B cell (primary cell): ENCODE results near the gene HLCS. TPM values are rescaled to one million over a fixed set of nuclear protein-coding genes. Genes with fewer than 3 reads are reported as not detected.

Experiments used
- ATAC-seq: fragments of 200-7000 bp; cut with Tn5 transposase; one replicate; pipeline ENCODE4 v1.10.0; 2021; ENCODE audit warnings: low read depth, mild to moderate bottlenecking, moderate number of reproducible peaks, moderate library complexity
- CTCF ChIA-PET: fragments of 350-600 bp; sonication (Branson Sonifier 250); formaldehyde crosslinking; loops from one replicate; lab custom pipeline; 2021; ENCODE audit warnings: antibody characterized with exemption, inconsistent platforms; lab: Charles Lee
- POLR2A ChIA-PET: fragments of 350-600 bp; sonication (Branson Sonifier 250); formaldehyde crosslinking; loops from one replicate; lab custom pipeline; 2021; ENCODE audit warnings: antibody characterized with exemption; lab: Charles Lee
- DNase-seq: peaks from one replicate; pipeline ENCODE4 v3.0.0; 2013
- H2AFZ ChIP-seq: 2 replicates; pipeline ENCODE4 v1.6.1; 2012; ENCODE audit warnings: mild to moderate bottlenecking, low read depth, low read length; ENCODE audit not compliant: insufficient read depth, poor library complexity, severe bottlenecking
- H3K27ac ChIP-seq, 2 donors: 1 replicate in 1 of 2; 2 replicates in 1 of 2; pipeline ENCODE4 v1.5.1; 2012 to 2013; ENCODE audit warnings: low read length in 2 of 2, mild to moderate bottlenecking in 2 of 2, moderate library complexity in 1 of 2
- H3K27me3 ChIP-seq, 4 experiments: fragments of 200-600 bp in 1 of 4; sonication (generic) in 1 of 4; replicated peaks in 1 of 4; 1 replicate in 2 of 4; 2 replicates in 2 of 4; pipeline versions ENCODE4 v1.6.1 to v1.7.0; 2013 to 2016; ENCODE audit warnings: low read length in 3 of 4, mild to moderate bottlenecking in 2 of 4, mixed read lengths in 1 of 4, moderate library complexity in 1 of 4; ENCODE audit not compliant: insufficient read depth in 4 of 4, control insufficient read depth in 3 of 4; ENCODE audit errors: control extremely low read depth in 1 of 4
- H3K36me3 ChIP-seq, 2 experiments: replicated peaks in 1 of 2; 1 replicate in 1 of 2; 2 replicates in 1 of 2; pipeline versions ENCODE4 v1.6.1 to v1.7.1; 2013; ENCODE audit warnings: low read length in 1 of 2; ENCODE audit not compliant: insufficient read depth in 2 of 2, control insufficient read depth in 1 of 2; ENCODE audit errors: control extremely low read depth in 1 of 2, extremely low read depth in 1 of 2
- H3K4me1 ChIP-seq, 2 donors: fragments of 200-600 bp in 1 of 2; sonication (generic) in 1 of 2; 1 replicate in 1 of 2; 2 replicates in 1 of 2; pipeline versions ENCODE4 v1.5.1 to v1.6.1; 2013 to 2017; ENCODE audit warnings: low read length in 2 of 2; ENCODE audit not compliant: control insufficient read depth in 2 of 2, insufficient read depth in 2 of 2
- H3K4me2 ChIP-seq: replicated peaks from 2 replicates; pipeline ENCODE3; 2012; ENCODE audit warnings: mild to moderate bottlenecking, low read depth, low read length; ENCODE audit not compliant: poor library complexity, severe bottlenecking
- H3K4me3 ChIP-seq, 5 experiments: fragments of 200-600 bp in 1 of 5; sonication (generic) in 1 of 5; 1 replicate in 3 of 5; 2 replicates in 2 of 5; pipeline versions ENCODE4 v1.5.1 to v1.7.0; 2011 to 2016; ENCODE audit warnings: low read length in 4 of 5, mild to moderate bottlenecking in 4 of 5, low read depth in 2 of 5, control low read depth in 1 of 5, moderate library complexity in 1 of 5; ENCODE audit not compliant: insufficient read depth in 1 of 5; ENCODE audit errors: control extremely low read depth in 1 of 5, extremely low read depth in 1 of 5
- H3K79me2 ChIP-seq: fragments of 200-600 bp; sonication (generic); one replicate; pipeline ENCODE4 v1.6.0; 2016; ENCODE audit warnings: low read length; ENCODE audit not compliant: control insufficient read depth, insufficient read depth
- H3K9ac ChIP-seq: fragments of 200-600 bp; sonication (generic); 2 replicates; pipeline ENCODE4 v1.6.1; 2017; ENCODE audit warnings: mild to moderate bottlenecking, low read length, moderate library complexity
- H3K9me3 ChIP-seq, 3 donors: one replicate each; pipeline versions ENCODE4 v1.6.1 to v1.7.1; 2013; ENCODE audit warnings: low read length in 2 of 3; ENCODE audit not compliant: control insufficient read depth in 2 of 3, insufficient read depth in 1 of 3; ENCODE audit errors: control extremely low read depth in 1 of 3
- H4K20me1 ChIP-seq: 2 replicates; pipeline ENCODE4 v1.6.0; 2012; ENCODE audit warnings: mild to moderate bottlenecking, low read length; ENCODE audit not compliant: insufficient read depth, control insufficient read depth, poor library complexity, severe bottlenecking
- H3K27ac Mint-ChIP-seq: one replicate; pipeline ENCODE4 v1.8.0; 2021; ENCODE audit warnings: mixed read lengths
- H3K27me3 Mint-ChIP-seq: one replicate; pipeline ENCODE4 v1.8.0; 2021; ENCODE audit warnings: mixed read lengths
- H3K4me1 Mint-ChIP-seq: one replicate; pipeline ENCODE4 v1.8.0; 2021; ENCODE audit warnings: mixed read lengths
- H3K4me3 Mint-ChIP-seq: one replicate; pipeline ENCODE4 v1.8.0; 2021; ENCODE audit warnings: mixed read lengths
- H3K9me3 Mint-ChIP-seq: one replicate; pipeline ENCODE4 v1.8.0; 2022; ENCODE audit warnings: mixed read lengths; ENCODE audit not compliant: insufficient read depth
- EZH2 ChIP-seq: IDR thresholded peaks from 2 replicates; pipeline ENCODE4 v1.6.1; 2012; ENCODE audit warnings: borderline replicate concordance, low read depth, mild to moderate bottlenecking, moderate library complexity, low read length; ENCODE audit not compliant: insufficient read depth, poor library complexity, severe bottlenecking
- WGBS: methylation state at CpG from one replicate; pipeline ENCODE4 v1.1.5; 2013; ENCODE audit warnings: missing lambda C conversion rate; ENCODE audit not compliant: insufficient coverage; 5-methylcytosine and 5-hydroxymethylcytosine counted together
- intact Hi-C: fragments of 100-400 bp; cut with micrococcal nuclease; formaldehyde crosslinking; loops from one replicate; pipeline ENCODE4 v1.10.0; 2022
- polyA plus RNA-seq: library from polyadenylated mRNA; depleted of rRNA; stranded (reverse); fragments of >200 nt; gene quantifications from 2 replicates; pipeline ENCODE4 v1.2.3, GENCODE V29; 2012
- total RNA-seq, 2 donors: library from RNA; stranded (reverse); fragments of 120-200 nt in 1 of 2; gene quantifications; 1 replicate in 1 of 2; 2 replicates in 1 of 2; pipeline versions ENCODE4 v1.2.3 to v1.2.4, GENCODE V29; 2013 to 2022
- TF ChIP-seq, protein P1 (sequence below): fragments of 200-600 bp; IDR thresholded peaks from one replicate; pipeline ENCODE4 v1.8.0; 2022; ENCODE audit warnings: antibody characterized with exemption, mild to moderate bottlenecking

The HLCS gene
- total and polyA plus RNA-seq, 2 donors (not counting 1 experiment from before 2014, with no cell fraction given) = 4.4 to 14.7 TPM

DNA sequence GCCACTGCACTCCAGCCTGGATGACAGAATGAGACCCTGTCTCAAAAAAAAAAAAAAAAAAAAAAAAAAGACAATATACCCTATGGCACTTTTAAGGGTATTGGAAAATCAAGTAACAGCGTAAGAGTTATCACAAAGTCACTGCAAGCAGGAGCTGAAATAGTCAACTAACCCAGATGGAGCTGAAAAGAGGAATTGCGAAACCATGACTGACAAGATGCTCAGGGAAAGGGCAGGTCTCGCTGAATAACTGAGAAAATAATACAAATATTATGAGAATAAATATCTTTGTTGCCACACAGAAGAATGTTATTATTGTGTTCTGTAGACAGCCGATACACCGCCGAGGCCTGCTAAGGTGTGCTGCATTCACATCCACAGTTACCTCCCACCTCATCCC lies 17.8 kb downstream of the HLCS start:
- no peaks in the 10 kb centered on the region for H3K4me1 Mint-ChIP-seq
- peaks cover 0 to 6% (median 0%) of the 10 kb centered on the region in 3 donors for H3K9me3 ChIP-seq
- no peak overlapping the region for H3K4me2 ChIP-seq
- H3K9ac ChIP-seq = no peak overlapping the region
- ChIA-PET CTCF (interaction anchor here (0.6 to 1.2 kb wide), 2 partner anchors 9 to 20 kb away, joined by 3 read pairs; no protein-coding TSS in a partner anchor), POLR2A (no interaction called here)
- WGBS = no CpG with 5 or more reads among the region's 6 CpGs
- TF ChIP-seq, protein P1, sequence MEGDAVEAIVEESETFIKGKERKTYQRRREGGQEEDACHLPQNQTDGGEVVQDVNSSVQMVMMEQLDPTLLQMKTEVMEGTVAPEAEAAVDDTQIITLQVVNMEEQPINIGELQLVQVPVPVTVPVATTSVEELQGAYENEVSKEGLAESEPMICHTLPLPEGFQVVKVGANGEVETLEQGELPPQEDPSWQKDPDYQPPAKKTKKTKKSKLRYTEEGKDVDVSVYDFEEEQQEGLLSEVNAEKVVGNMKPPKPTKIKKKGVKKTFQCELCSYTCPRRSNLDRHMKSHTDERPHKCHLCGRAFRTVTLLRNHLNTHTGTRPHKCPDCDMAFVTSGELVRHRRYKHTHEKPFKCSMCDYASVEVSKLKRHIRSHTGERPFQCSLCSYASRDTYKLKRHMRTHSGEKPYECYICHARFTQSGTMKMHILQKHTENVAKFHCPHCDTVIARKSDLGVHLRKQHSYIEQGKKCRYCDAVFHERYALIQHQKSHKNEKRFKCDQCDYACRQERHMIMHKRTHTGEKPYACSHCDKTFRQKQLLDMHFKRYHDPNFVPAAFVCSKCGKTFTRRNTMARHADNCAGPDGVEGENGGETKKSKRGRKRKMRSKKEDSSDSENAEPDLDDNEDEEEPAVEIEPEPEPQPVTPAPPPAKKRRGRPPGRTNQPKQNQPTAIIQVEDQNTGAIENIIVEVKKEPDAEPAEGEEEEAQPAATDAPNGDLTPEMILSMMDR = no peak
- no peak for TF ChIP-seq EZH2
- no peaks in the 10 kb centered on the region for H4K20me1 ChIP-seq
- no peaks in the 10 kb centered on the region for H3K4me1 ChIP-seq
- H3K27me3 ChIP-seq = no peaks in the 10 kb centered on the region
- no peak overlapping the region for H3K4me3 Mint-ChIP-seq
- intact Hi-C loops = no loop called here
- no peak overlapping the region for H3K27ac ChIP-seq
- H3K27me3 Mint-ChIP-seq = no peaks in the 10 kb centered on the region
- no peak for ATAC-seq
- H3K79me2 ChIP-seq = no peaks in the 10 kb centered on the region
- H3K27ac Mint-ChIP-seq = no peak overlapping the region
- H3K4me3 ChIP-seq = no peak overlapping the region
- no peak for DNase-seq
- H3K9me3 Mint-ChIP-seq = no peaks in the 10 kb centered on the region
- H3K36me3 ChIP-seq = peaks cover 2 to 3% of the 10 kb centered on the region in 2 experiments
- H2AFZ ChIP-seq = no peak overlapping the region

DNA sequence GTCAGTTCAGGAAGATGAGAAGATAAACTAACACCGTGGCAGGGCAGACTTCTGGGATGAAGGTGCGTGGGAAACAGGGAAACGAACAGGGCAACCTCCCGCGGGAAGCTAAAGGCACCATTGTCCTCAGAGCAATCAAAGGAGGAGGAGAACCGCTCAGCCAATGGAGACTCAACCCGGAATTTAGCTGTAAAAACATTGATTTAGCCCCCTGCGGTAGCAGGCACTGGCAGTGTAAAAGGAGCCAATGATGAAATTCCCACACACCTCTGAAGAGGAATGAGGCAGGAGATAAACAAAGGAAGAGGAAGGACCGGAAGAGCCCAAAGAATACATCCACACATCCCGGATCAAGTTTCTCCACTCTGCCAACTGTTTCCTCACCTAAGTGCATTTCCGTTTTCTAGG lies 19.5 kb downstream of the HLCS start:
- Histone ChIP-seq H2AFZ (no peak overlapping the region), H3K27me3 (no peaks in the 10 kb centered on the region), H3K27ac (no peak overlapping the region), H3K4me1 (no peaks in the 10 kb centered on the region), H4K20me1 (no peaks in the 10 kb centered on the region), H3K4me2 (no peak overlapping the region), H3K79me2 (no peaks in the 10 kb centered on the region), H3K9me3 (peaks cover 0 to 6% (median 0%) of the 10 kb centered on the region in 3 donors), H3K36me3 (peaks cover 2 to 3% of the 10 kb centered on the region in 2 experiments), H3K4me3 (no peak overlapping the region), H3K9ac (no peak overlapping the region)
- intact Hi-C loops = no loop called here
- TF ChIP-seq EZH2 = no peak
- TF ChIP-seq, protein P1 = no peak
- ChIA-PET POLR2A (no interaction called here), CTCF (interaction anchor here (1.0 to 1.2 kb wide), 2 partner anchors 20 to 42 kb away, joined by 3 read pairs; no protein-coding TSS in a partner anchor)
- 96% methylated on average over 4 of the region's 11 CpGs for WGBS
- Mint-ChIP-seq H3K9me3 (no peaks in the 10 kb centered on the region), H3K4me1 (no peaks in the 10 kb centered on the region), H3K27me3 (no peaks in the 10 kb centered on the region), H3K27ac (no peak overlapping the region), H3K4me3 (no peak overlapping the region)
- no peak for DNase-seq
- no peak for ATAC-seq
